SKM-1 (cell line): ENCODE measurements around the gene CEP85.
"Not testable (repeated sequence)": the region's sequence is repeated elsewhere in the genome, so short reads cannot be mapped to it uniquely, and the experiment has no call there.

ENCODE experiments used
- DNase-seq: peaks from one replicate; lab custom pipeline; 2025; ENCODE audit not compliant: unreplicated experiment; lab: John Stamatoyannopoulos, UW

The CEP85 gene

GRCh38 chr1:26220199-26220912 lies 13.6 kb upstream of the CEP85 start:
- no peak for DNase-seq

GRCh38 chr1:26221094-26221493 lies 12.9 kb upstream of the CEP85 start:
- DNase-seq, result no peak

- DNase-seq, result no peak
These were observed 9.4 kb upstream of the CEP85 start for GRCh38 chr1:26224606-26225005.

GRCh38 chr1:26225033-26225831 lies 8.8 kb upstream of the CEP85 start:
- DNase-seq, result no peak

GRCh38 chr1:26230682-26231081 lies 3.3 kb upstream of the CEP85 start:
- DNase-seq, result not testable (repeated sequence)

- DNase-seq, result no peak
These were observed 807 bp downstream of the CEP85 start for GRCh38 chr1:26234644-26235370.

GRCh38 chr1:26237230-26237966 lies 3.4 kb downstream of the CEP85 start:
- peak; percentile 35 for DNase-seq

- DNase-seq, result no peak
These were observed 5.9 kb downstream of the CEP85 start for GRCh38 chr1:26239936-26240335.

GRCh38 chr1:26252718-26253117 lies 18.7 kb downstream of the CEP85 start:
- no peak for DNase-seq

GRCh38 chr1:26254404-26254803 lies 20.4 kb downstream of the CEP85 start:
- no peak for DNase-seq

GRCh38 chr1:26257222-26257621 lies 23.2 kb downstream of the CEP85 start:
- no peak for DNase-seq

GRCh38 chr1:26259005-26259404 lies 25.0 kb downstream of the CEP85 start:
- DNase-seq, result no peak

GRCh38 chr1:26259578-26259977 lies 25.6 kb downstream of the CEP85 start:
- DNase-seq, result peak; percentile 89

- no peak for DNase-seq
These were observed 29.2 kb downstream of the CEP85 start for GRCh38 chr1:26263212-26263611.

GRCh38 chr1:26265405-26265804 lies 31.4 kb downstream of the CEP85 start:
- no peak for DNase-seq

GRCh38 chr1:26268290-26269197 lies 34.5 kb downstream of the CEP85 start:
- no peak for DNase-seq

GRCh38 chr1:26269198-26269550 lies 35.2 kb downstream of the CEP85 start:
- DNase-seq, result no peak

- peak; percentile 83 for DNase-seq
These were observed 40.9 kb downstream of the CEP85 start for GRCh38 chr1:26274801-26275425.

GRCh38 chr1:26275580-26276431 lies 41.8 kb downstream of the CEP85 start:
- DNase-seq, result peak; percentile 85
